Hematopoietic multipotent progenitor cell treated with erythropoietin and hydrocortisone succinate and interleukin-3 and kit ligand, for 17 days (in vitro differentiated cells): ENCODE data around the gene TSHZ1.
"Not testable (repeated sequence)": the region's sequence is repeated elsewhere in the genome, so short reads cannot be mapped to it uniquely, and the experiment has no call there.

Experiments
- DNase-seq: peaks from one replicate; pipeline ENCODE4 v3.0.0-alpha.2; 2015; ENCODE audit warnings: low spot score

Gene TSHZ1

GRCh38 chr18:75316826-75317225 lies 106.2 kb downstream of the TSHZ1 start:
- DNase-seq = no peak

- no peak for DNase-seq
Measured at GRCh38 chr18:75317300-75317699, 106.7 kb downstream of the TSHZ1 start.

GRCh38 chr18:75317703-75318102 lies 107.1 kb downstream of the TSHZ1 start:
- DNase-seq = no peak

GRCh38 chr18:75319905-75320304 lies 109.3 kb downstream of the TSHZ1 start:
- DNase-seq = no peak

GRCh38 chr18:75320506-75320905 lies 109.9 kb downstream of the TSHZ1 start:
- no peak for DNase-seq

- DNase-seq = no peak
Measured at GRCh38 chr18:75321431-75321830, 110.8 kb downstream of the TSHZ1 start.

- DNase-seq = no peak
Measured at GRCh38 chr18:75322206-75322605, 111.6 kb downstream of the TSHZ1 start.

- no peak for DNase-seq
Measured at GRCh38 chr18:75323821-75324585, 113.4 kb downstream of the TSHZ1 start.

GRCh38 chr18:75324686-75325257 lies 114.2 kb downstream of the TSHZ1 start:
- DNase-seq = no peak

GRCh38 chr18:75329753-75330152 lies 119.2 kb downstream of the TSHZ1 start:
- not testable (repeated sequence) for DNase-seq

- DNase-seq = no peak
Measured at GRCh38 chr18:75330308-75330707, 119.7 kb downstream of the TSHZ1 start.

- no peak for DNase-seq
Measured at GRCh38 chr18:75334869-75335268, 124.3 kb downstream of the TSHZ1 start.

GRCh38 chr18:75335511-75335910 lies 124.9 kb downstream of the TSHZ1 start:
- no peak for DNase-seq

- no peak for DNase-seq
Measured at GRCh38 chr18:75336767-75337166, 126.2 kb downstream of the TSHZ1 start.

- DNase-seq = no peak
Measured at GRCh38 chr18:75337348-75337747, 126.8 kb downstream of the TSHZ1 start.

- DNase-seq = no peak
Measured at GRCh38 chr18:75338631-75339030, 128.0 kb downstream of the TSHZ1 start.
